ENCODE measurements around the gene TRIM2. TPM values are rescaled to one million over a fixed set of nuclear protein-coding genes. Genes with fewer than 3 reads are reported as not detected.

TRIM2 gene
- total RNA-seq, 1 donor from 2014 or later = 51.8 TPM

- no peaks in the 10 kb centered on the region for H3K9me3 ChIP-seq (ENCODE audit: insufficient read depth, low read depth, low read length)
- Mint-ChIP-seq H3K9me3 (ENCODE audit: unreplicated experiment) (no peaks in the 10 kb centered on the region), H3K4me1 (ENCODE audit: low read depth, unreplicated experiment) (no peaks in the 10 kb centered on the region), H3K4me3 (ENCODE audit: unreplicated experiment) (no peak overlapping the region), H3K36me3 (ENCODE audit: low read depth, unreplicated experiment) (peaks cover 2% of the 10 kb centered on the region), H3K27me3 (ENCODE audit: low read depth, unreplicated experiment) (no peaks in the 10 kb centered on the region), H3K27ac (ENCODE audit: unreplicated experiment) (peak overlapping the region; percentile 21)
- H3K27me3 ChIP-seq (ENCODE audit: insufficient read depth, low read length) = no peaks in the 10 kb centered on the region
- no peak overlapping the region for H3K4me2 ChIP-seq (ENCODE audit: low read length)
- no peaks in the 10 kb centered on the region for H3K4me1 ChIP-seq (ENCODE audit: insufficient read depth, low read length)
- FAIRE-seq = no peak
- no peak overlapping the region for H3K27ac ChIP-seq (ENCODE audit: low read depth, low read length)
- no peak for TF ChIP-seq CTCF (IDR thresholded peaks at IDR 0.05; ENCODE audit: insufficient read depth, low read depth, low read length)
- no peak for TF ChIP-seq EZH2 (IDR thresholded peaks at IDR 0.05; ENCODE audit: insufficient read depth, low read length)
- no peaks in the 10 kb centered on the region for H4K20me1 ChIP-seq (ENCODE audit: insufficient read depth, low read length)
- H3K36me3 ChIP-seq (ENCODE audit: insufficient read depth, low read length) = no peaks in the 10 kb centered on the region
- H3K4me3 ChIP-seq (ENCODE audit: insufficient read depth, low read depth, low read length) = no peak overlapping the region
- H2AFZ ChIP-seq (ENCODE audit: low read depth, low read length) = no peak overlapping the region
- H3K9ac ChIP-seq (ENCODE audit: low read length) = no peak overlapping the region
- no peak for DNase-seq (ENCODE audit: low read depth)
- H3K79me2 ChIP-seq (ENCODE audit: insufficient read depth, low read length) = no peaks in the 10 kb centered on the region
These were observed 21.1 kb upstream of the TRIM2 start for GRCh38 chr4:153183146-153183545.

DNA sequence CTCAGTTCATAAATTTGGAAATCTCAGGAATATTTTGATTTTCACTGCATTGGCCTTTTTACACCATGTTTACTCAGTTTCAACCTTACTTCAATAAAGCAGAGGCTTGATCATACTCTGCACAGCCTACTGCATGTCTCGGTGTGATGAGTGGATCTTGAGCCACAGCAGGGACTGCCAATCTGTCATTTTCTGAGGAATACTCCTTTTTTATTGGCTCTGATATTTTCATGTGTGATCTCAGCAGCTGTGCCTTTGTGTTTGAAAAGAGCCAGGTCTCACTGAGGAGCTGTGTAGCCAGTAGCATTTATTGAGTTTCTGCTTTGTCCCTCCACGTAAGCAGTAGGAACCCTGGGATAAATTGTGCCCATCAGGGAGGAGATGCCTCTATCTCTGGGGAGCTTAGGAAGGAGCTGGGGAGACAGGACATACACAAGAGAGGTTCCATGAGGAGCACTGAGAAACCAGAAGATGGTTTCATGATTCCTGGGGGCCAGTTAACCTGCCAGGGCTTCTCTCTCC, 18.9 kb upstream of the TRIM2 start:
- Histone ChIP-seq H3K9me3 (ENCODE audit: insufficient read depth, low read depth, low read length) (no peaks in the 10 kb centered on the region), H3K4me2 (ENCODE audit: low read length) (peak overlapping the region; percentile 7), H2AFZ (ENCODE audit: low read depth, low read length) (no peak overlapping the region), H3K27me3 (ENCODE audit: insufficient read depth, low read length) (no peaks in the 10 kb centered on the region), H3K27ac (ENCODE audit: low read depth, low read length) (no peak overlapping the region), H4K20me1 (ENCODE audit: insufficient read depth, low read length) (no peaks in the 10 kb centered on the region), H3K36me3 (ENCODE audit: insufficient read depth, low read length) (no peaks in the 10 kb centered on the region), H3K9ac (ENCODE audit: low read length) (no peak overlapping the region), H3K79me2 (ENCODE audit: insufficient read depth, low read length) (no peaks in the 10 kb centered on the region), H3K4me1 (ENCODE audit: insufficient read depth, low read length) (peaks cover 3% of the 10 kb centered on the region), H3K4me3 (ENCODE audit: insufficient read depth, low read depth, low read length) (no peak overlapping the region)
- H3K9me3 Mint-ChIP-seq (ENCODE audit: unreplicated experiment) = no peaks in the 10 kb centered on the region
- FAIRE-seq = no peak
- H3K27me3 Mint-ChIP-seq (ENCODE audit: low read depth, unreplicated experiment) = no peaks in the 10 kb centered on the region
- DNase-seq (ENCODE audit: low read depth) = no peak
- H3K27ac Mint-ChIP-seq (ENCODE audit: unreplicated experiment) = no peak overlapping the region
- peaks cover 8% of the 10 kb centered on the region for H3K4me1 Mint-ChIP-seq (ENCODE audit: low read depth, unreplicated experiment)
- TF ChIP-seq CTCF (IDR thresholded peaks at IDR 0.05; ENCODE audit: insufficient read depth, low read depth, low read length) (no peak), EZH2 (IDR thresholded peaks at IDR 0.05; ENCODE audit: insufficient read depth, low read length) (no peak)
- H3K4me3 Mint-ChIP-seq (ENCODE audit: unreplicated experiment) = no peak overlapping the region
- peaks cover 4% of the 10 kb centered on the region for H3K36me3 Mint-ChIP-seq (ENCODE audit: low read depth, unreplicated experiment)

- no peak for DNase-seq (ENCODE audit: low read depth)
- Histone ChIP-seq H3K79me2 (ENCODE audit: insufficient read depth, low read length) (no peaks in the 10 kb centered on the region), H3K27me3 (ENCODE audit: insufficient read depth, low read length) (no peaks in the 10 kb centered on the region), H3K36me3 (ENCODE audit: insufficient read depth, low read length) (no peaks in the 10 kb centered on the region), H3K4me2 (ENCODE audit: low read length) (no peak overlapping the region), H3K4me1 (ENCODE audit: insufficient read depth, low read length) (peaks cover 3% of the 10 kb centered on the region), H2AFZ (ENCODE audit: low read depth, low read length) (no peak overlapping the region), H3K27ac (ENCODE audit: low read depth, low read length) (no peak overlapping the region), H3K4me3 (ENCODE audit: insufficient read depth, low read depth, low read length) (no peak overlapping the region), H4K20me1 (ENCODE audit: insufficient read depth, low read length) (no peaks in the 10 kb centered on the region), H3K9me3 (ENCODE audit: insufficient read depth, low read depth, low read length) (no peaks in the 10 kb centered on the region), H3K9ac (ENCODE audit: low read length) (no peak overlapping the region)
- Mint-ChIP-seq H3K9me3 (ENCODE audit: unreplicated experiment) (no peaks in the 10 kb centered on the region), H3K36me3 (ENCODE audit: low read depth, unreplicated experiment) (peaks cover 4% of the 10 kb centered on the region), H3K4me3 (ENCODE audit: unreplicated experiment) (no peak overlapping the region), H3K4me1 (ENCODE audit: low read depth, unreplicated experiment) (peaks cover 8% of the 10 kb centered on the region), H3K27ac (ENCODE audit: unreplicated experiment) (no peak overlapping the region), H3K27me3 (ENCODE audit: low read depth, unreplicated experiment) (no peaks in the 10 kb centered on the region)
- FAIRE-seq = no peak
- no peak for TF ChIP-seq EZH2 (IDR thresholded peaks at IDR 0.05; ENCODE audit: insufficient read depth, low read length)
These were observed 18.1 kb upstream of the TRIM2 start for GRCh38 chr4:153186046-153186728.

Measured in astrocyte (in vitro differentiated cells and primary cell).